ENCODE results near the gene RBFOX2.
"Not testable (repeated sequence)": the region's sequence is repeated elsewhere in the genome, so short reads cannot be mapped to it uniquely, and the experiment has no call there.

RBFOX2 gene

GRCh38 chr22:35777335-35777975, 251.2 kb downstream of the RBFOX2 start:
- DNase-seq (ENCODE audit: low read depth) = no peak

- no peak for DNase-seq (ENCODE audit: low read depth)
Measured at GRCh38 chr22:35775339-35775738, 253.3 kb downstream of the RBFOX2 start.

GRCh38 chr22:35769974-35770373, 258.6 kb downstream of the RBFOX2 start:
- no peak for DNase-seq (ENCODE audit: low read depth)

- no peak for DNase-seq (ENCODE audit: low read depth)
Measured at GRCh38 chr22:35766654-35767580, 261.7 kb downstream of the RBFOX2 start.

GRCh38 chr22:35761037-35761436, 267.6 kb downstream of the RBFOX2 start:
- DNase-seq (ENCODE audit: low read depth) = no peak

- no peak for DNase-seq (ENCODE audit: low read depth)
Measured at GRCh38 chr22:35758394-35758793, 270.2 kb downstream of the RBFOX2 start.

- DNase-seq (ENCODE audit: low read depth) = no peak
Measured at GRCh38 chr22:35756722-35757121, 271.9 kb downstream of the RBFOX2 start.

GRCh38 chr22:35754761-35755160, 273.9 kb downstream of the RBFOX2 start:
- DNase-seq (ENCODE audit: low read depth) = no peak

- DNase-seq (ENCODE audit: low read depth) = no peak
Measured at GRCh38 chr22:35752863-35753189, 275.8 kb downstream of the RBFOX2 start.

- no peak for DNase-seq (ENCODE audit: low read depth)
Measured at GRCh38 chr22:35752006-35752862, 276.4 kb downstream of the RBFOX2 start.

GRCh38 chr22:35749808-35750207, 278.8 kb downstream of the RBFOX2 start:
- no peak for DNase-seq (ENCODE audit: low read depth)

GRCh38 chr22:35746946-35747703, 281.5 kb downstream of the RBFOX2 start:
- no peak for DNase-seq (ENCODE audit: low read depth)

- no peak for DNase-seq (ENCODE audit: low read depth)
Measured at GRCh38 chr22:35746248-35746647, 282.4 kb downstream of the RBFOX2 start.

GRCh38 chr22:35743326-35743860, 285.2 kb downstream of the RBFOX2 start:
- DNase-seq (ENCODE audit: low read depth) = no peak

- DNase-seq (ENCODE audit: low read depth) = no peak
Measured at GRCh38 chr22:35742342-35743100, 286.1 kb downstream of the RBFOX2 start.

- DNase-seq (ENCODE audit: low read depth) = no peak
Measured at GRCh38 chr22:35740616-35741015, 288.0 kb downstream of the RBFOX2 start.

GRCh38 chr22:35739931-35740380, 288.7 kb downstream of the RBFOX2 start:
- DNase-seq (ENCODE audit: low read depth) = no peak

GRCh38 chr22:35739076-35739930, 289.3 kb downstream of the RBFOX2 start:
- DNase-seq (ENCODE audit: low read depth) = no peak

- DNase-seq (ENCODE audit: low read depth) = not testable (repeated sequence)
Measured at GRCh38 chr22:35737886-35738285, 290.7 kb downstream of the RBFOX2 start.

- no peak for DNase-seq (ENCODE audit: low read depth)
Measured at GRCh38 chr22:35736701-35737100, 291.9 kb downstream of the RBFOX2 start.

All from activated gamma-delta T cell treated with anti-CD3 and anti-CD28 coated beads, Interleukin-2, amount 50 U/mL, for 16 hours (primary cell).